Transverse colon (tissue), 4 donors: ENCODE measurements around the gene WASF2. TPM values are rescaled to one million over a fixed set of nuclear protein-coding genes. Genes with fewer than 3 reads are reported as not detected.

ENCODE experiments used
- DNase-seq: peaks from one replicate; pipeline ENCODE4 v3.0.0-alpha.2; 2019
- H3K27ac ChIP-seq, 4 donors: fragments of 200-600 bp; sonication (generic); 2 replicates each; pipeline ENCODE4 v1.5.1; 2016 to 2018; ENCODE audit warnings: inconsistent platforms in 4 of 4
- H3K27me3 ChIP-seq: fragments of 200-600 bp; sonication (generic); 2 replicates; pipeline ENCODE4 v1.5.1; 2017; ENCODE audit warnings: inconsistent platforms
- H3K36me3 ChIP-seq, 4 donors: fragments of 200-600 bp; sonication (generic); 2 replicates each; pipeline ENCODE4 v1.5.1; 2017 to 2019; ENCODE audit warnings: inconsistent platforms in 4 of 4
- H3K4me1 ChIP-seq, 4 donors: fragments of 200-600 bp; sonication (generic); 2 replicates each; pipeline ENCODE4 v1.5.1; 2017 to 2020; ENCODE audit warnings: inconsistent platforms in 4 of 4
- H3K4me3 ChIP-seq, 4 donors: fragments of 200-600 bp; sonication (generic); 1 replicate in 1 of 4; 2 replicates in 3 of 4; pipeline versions ENCODE4 v1.5.1 to v1.6.1; 2017 to 2019; ENCODE audit warnings: inconsistent platforms in 4 of 4
- H3K9me3 ChIP-seq, 2 donors: fragments of 200-600 bp; sonication (generic); 2 replicates each; pipeline ENCODE4 v1.5.1; 2017 to 2019; ENCODE audit warnings: inconsistent platforms in 2 of 2
- EP300 ChIP-seq: sonication (generic); formaldehyde crosslinking; IDR thresholded peaks from one replicate; pipeline ENCODE4 v1.6.1; 2017; ENCODE audit warnings: antibody characterized with exemption, low read depth
- POLR2A ChIP-seq: fragments of 450-650 bp; IDR thresholded peaks from one replicate; pipeline ENCODE4 v1.6.1; 2016; ENCODE audit warnings: antibody characterized with exemption, mild to moderate bottlenecking, moderate library complexity
- POLR2AphosphoS5 ChIP-seq, 3 donors: sonication (generic); formaldehyde crosslinking; IDR thresholded peaks; one replicate each; pipeline ENCODE4 v1.6.1; 2016; ENCODE audit warnings: antibody characterized with exemption in 3 of 3
- WGBS, 2 donors: methylation state at CpG; one replicate each; pipeline ENCODE4 v1.1.5; 2018; ENCODE audit warnings: low coverage in 1 of 2; 5-methylcytosine and 5-hydroxymethylcytosine counted together
- in situ Hi-C, 4 donors: fragments of 200-750 bp; cut with MboI; loops; one replicate each; pipeline versions ENCODE4 v1.15.0 to v1.15.1; 2017; ENCODE audit warnings: low sequenced_read_pairs in 3 of 4, low pct_ligation_motif_present in 1 of 4, low pct_unique_long_range_greater_than_20kb in 1 of 4
- intact Hi-C: fragments of 100-400 bp; cut with DNase I; formaldehyde crosslinking; loops from one replicate; pipeline ENCODE4 v1.15.1; 2023; ENCODE audit warnings: low total_unique reads
- total RNA-seq, 4 donors: library from RNA; depleted of rRNA; stranded (reverse); fragments of >200 nt; gene quantifications; one replicate each; pipeline ENCODE4 v1.1.0, GENCODE V29; 2016
- TF ChIP-seq, protein P1 (sequence below), 5 experiments: fragments of 200-600 bp in 3 of 5; fragments of 450-650 bp in 2 of 5; sonication (generic) in 3 of 5; IDR thresholded peaks; 1 replicate in 2 of 5; 2 replicates in 3 of 5; pipeline ENCODE4 v1.5.1; 2016 to 2017; ENCODE audit warnings: antibody characterized with exemption in 5 of 5, inconsistent platforms in 3 of 5, mild to moderate bottlenecking in 2 of 5, moderate library complexity in 1 of 5

Gene WASF2
- total RNA-seq, 4 donors from 2014 or later, result 34.6 to 114 (median 60.9) TPM

DNA sequence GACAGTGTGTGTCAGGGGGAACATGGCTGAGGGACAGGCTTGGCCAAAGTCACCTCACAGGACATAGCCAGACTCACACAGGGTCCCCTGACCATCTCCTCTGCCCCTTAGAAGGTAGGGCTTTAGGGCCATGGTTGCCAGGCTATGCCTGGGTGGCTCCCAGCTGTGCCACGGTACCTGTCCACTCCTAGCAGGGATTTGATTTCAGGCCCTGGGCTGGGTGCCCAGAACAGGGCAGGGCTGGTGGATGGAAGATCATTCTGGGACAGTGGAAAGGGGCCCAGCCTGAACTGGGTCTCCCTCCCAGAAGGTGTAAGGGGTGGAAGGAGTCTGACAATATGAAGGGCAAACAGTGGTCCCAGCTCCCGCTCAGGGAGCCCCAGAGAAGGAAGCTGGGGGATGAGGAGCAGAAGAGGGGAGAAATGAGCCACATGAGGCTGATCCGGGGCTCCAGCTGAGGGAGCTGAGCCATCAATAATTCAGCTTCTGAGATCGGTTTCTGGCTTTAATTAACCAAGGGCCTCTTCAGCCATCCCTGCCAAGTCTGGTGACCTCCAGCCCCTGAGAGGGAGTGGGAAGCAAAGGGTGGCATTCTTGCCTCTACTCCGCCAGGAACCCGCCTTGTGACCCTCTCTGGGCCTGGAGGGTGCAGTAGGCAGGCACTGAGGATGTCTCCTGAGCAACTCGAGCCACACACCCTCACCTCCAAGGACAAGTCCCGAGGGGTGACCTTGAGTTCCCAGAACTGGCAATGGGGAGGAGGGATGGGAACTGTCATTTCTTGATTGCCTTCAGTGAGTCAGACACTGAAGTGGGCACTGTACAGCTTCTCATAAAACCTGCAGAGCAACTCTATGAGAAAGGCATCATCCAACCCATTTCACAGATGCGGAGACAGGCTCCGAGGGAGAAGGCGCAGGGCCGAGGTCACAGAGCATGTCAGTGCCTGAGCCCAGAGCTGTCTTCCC is 108.9 kb downstream of the WASF2 start:
- Histone ChIP-seq H3K9me3 (no peaks in the 10 kb centered on the region), H3K36me3 (no peaks in the 10 kb centered on the region), H3K27me3 (no peaks in the 10 kb centered on the region), H3K4me1 (peaks cover 0 to 6% (median 2%) of the 10 kb centered on the region in 4 donors), H3K4me3 (no peak overlapping the region), H3K27ac (no peak overlapping the region)
- in situ Hi-C loops, result no loop called here
- DNase-seq, result no peak
- intact Hi-C loops, result no loop called here
- WGBS, 2 donors, result 65 to 100% methylated on average over 1 to 11 of the region's 12 CpGs
- TF ChIP-seq POLR2A (no peak), POLR2AphosphoS5 (IDR thresholded peaks at IDR 0.05) (no peak)
- TF ChIP-seq, protein P1, sequence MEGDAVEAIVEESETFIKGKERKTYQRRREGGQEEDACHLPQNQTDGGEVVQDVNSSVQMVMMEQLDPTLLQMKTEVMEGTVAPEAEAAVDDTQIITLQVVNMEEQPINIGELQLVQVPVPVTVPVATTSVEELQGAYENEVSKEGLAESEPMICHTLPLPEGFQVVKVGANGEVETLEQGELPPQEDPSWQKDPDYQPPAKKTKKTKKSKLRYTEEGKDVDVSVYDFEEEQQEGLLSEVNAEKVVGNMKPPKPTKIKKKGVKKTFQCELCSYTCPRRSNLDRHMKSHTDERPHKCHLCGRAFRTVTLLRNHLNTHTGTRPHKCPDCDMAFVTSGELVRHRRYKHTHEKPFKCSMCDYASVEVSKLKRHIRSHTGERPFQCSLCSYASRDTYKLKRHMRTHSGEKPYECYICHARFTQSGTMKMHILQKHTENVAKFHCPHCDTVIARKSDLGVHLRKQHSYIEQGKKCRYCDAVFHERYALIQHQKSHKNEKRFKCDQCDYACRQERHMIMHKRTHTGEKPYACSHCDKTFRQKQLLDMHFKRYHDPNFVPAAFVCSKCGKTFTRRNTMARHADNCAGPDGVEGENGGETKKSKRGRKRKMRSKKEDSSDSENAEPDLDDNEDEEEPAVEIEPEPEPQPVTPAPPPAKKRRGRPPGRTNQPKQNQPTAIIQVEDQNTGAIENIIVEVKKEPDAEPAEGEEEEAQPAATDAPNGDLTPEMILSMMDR (IDR thresholded peaks at IDR 0.05), result no peak

DNA sequence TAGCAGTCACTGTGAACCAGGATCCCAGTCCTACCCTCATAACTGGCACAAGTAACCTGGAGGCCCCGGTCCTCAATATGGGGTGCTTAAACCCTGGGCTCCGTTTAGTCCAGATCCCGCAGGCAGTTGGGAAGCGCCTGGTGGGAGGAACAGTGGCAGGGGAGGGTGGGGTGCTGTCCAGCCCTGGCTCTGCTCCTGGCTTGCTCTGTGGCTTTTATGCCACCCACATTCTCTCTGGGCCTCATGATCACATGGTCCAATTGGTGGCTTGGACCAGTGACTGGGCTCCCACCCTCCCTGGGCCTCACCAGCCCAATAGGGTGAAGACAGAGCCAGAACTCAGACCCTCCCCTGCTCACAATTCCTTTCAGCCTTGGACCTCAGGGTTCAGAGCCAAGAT is 109.7 kb downstream of the WASF2 start:
- intact Hi-C loops, result no loop called here
- TF ChIP-seq, protein P1 (IDR thresholded peaks at IDR 0.05), result no peak
- H3K27ac ChIP-seq, result no peak overlapping the region

DNA sequence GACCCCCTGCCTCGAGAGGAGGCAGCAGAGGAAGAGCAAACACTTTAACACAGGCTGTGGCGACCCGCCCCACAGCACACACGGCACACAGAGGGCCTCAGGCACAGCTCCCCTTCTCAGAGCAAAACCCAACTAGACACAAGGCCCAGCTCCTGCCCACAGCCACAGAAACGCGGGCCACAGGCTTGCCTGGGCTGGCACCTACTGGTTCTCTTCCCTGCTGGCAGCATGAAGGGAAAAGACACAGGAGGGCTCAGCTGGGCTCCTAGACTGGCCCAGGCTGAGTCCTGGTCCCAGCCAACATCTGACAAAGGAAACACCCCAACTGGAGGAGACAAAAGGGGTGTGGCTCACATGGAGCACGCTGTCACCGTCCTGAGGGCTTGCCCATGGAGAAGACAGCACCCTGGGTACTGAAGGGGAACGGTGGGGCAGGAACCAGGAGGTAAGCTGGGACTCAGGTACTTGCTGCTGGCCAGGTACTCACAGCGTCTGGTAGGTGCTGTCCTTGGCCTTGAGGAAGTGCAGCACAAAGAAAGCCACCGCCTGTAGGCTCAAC is 110.3 kb downstream of the WASF2 start:
- no peak for DNase-seq
- in situ Hi-C loops (no loop called here), intact Hi-C loops (no loop called here)
- H3K27ac ChIP-seq, result no peak overlapping the region
- no peaks in the 10 kb centered on the region for H3K36me3 ChIP-seq
- H3K27me3 ChIP-seq, result no peaks in the 10 kb centered on the region
- TF ChIP-seq, protein P1 (IDR thresholded peaks at IDR 0.05), result no peak
- TF ChIP-seq POLR2A (no peak), POLR2AphosphoS5 (IDR thresholded peaks at IDR 0.05) (no peak), EP300 (no peak)
- WGBS, 2 donors, result 78% methylated on average over 11 of the region's 11 CpGs; no CpG with 5 or more reads in 1 of the 2 donors
- no peaks in the 10 kb centered on the region for H3K9me3 ChIP-seq
- H3K4me1 ChIP-seq, result peaks cover 0 to 6% (median 2%) of the 10 kb centered on the region in 4 donors
- H3K4me3 ChIP-seq, result no peak overlapping the region

More for the DNA sequence above, 109.7 kb downstream of the WASF2 start:
- Histone ChIP-seq H3K4me1 (peaks cover 0 to 6% (median 2%) of the 10 kb centered on the region in 4 donors), H3K27me3 (no peaks in the 10 kb centered on the region), H3K36me3 (no peaks in the 10 kb centered on the region), H3K9me3 (no peaks in the 10 kb centered on the region), H3K4me3 (no peak overlapping the region)
- 100% methylated on average over 1 of the region's 4 CpGs; no CpG with 5 or more reads in 1 of the 2 donors for WGBS, 2 donors
- in situ Hi-C loops, result no loop called here
- no peak for DNase-seq

DNA sequence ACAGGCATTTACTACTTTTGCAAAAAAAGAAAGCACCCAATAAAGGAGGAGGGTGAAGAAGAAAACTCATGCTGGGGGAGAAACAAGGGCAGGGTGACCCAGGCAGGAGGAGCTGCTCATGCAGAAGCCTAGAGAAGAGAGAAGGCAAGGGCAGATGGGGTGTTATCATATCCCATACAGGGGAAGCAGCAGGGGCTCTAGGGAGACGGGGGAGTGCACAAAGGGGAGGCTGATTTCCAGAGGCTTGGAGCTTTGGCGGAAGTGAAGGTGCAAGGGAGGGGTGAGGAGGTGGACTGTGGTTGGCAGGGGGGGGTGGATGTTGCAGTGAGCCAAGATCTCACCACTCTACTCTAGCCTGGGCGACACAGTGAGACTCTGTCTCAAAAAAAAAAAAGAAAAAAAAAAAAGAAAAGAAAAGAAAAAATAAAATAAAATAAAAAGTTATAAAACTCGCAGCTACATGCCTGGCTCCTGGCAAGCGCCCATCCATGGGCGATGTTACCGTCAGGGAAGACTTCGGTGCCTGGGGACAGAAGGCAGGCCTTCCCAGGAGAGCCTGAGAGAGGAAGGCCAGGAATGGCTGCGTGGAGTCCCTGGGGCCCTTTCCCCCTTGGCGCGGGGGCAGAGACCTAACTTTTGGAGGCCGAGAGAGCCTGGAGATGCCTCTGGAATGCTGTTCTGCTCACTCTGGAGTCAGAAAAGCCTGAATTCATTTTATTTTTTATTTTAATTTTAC is 112.0 kb downstream of the WASF2 start:
- in situ Hi-C loops (no loop called here), intact Hi-C loops (no loop called here)
- no peaks in the 10 kb centered on the region for H3K36me3 ChIP-seq
- H3K4me3 ChIP-seq, result no peak overlapping the region
- H3K9me3 ChIP-seq, result no peaks in the 10 kb centered on the region
- H3K27ac ChIP-seq, result no peak overlapping the region
- 84 to 91% methylated on average over 6 to 12 of the region's 12 CpGs for WGBS, 2 donors
- peaks cover 0 to 3% (median 1%) of the 10 kb centered on the region in 4 donors for H3K4me1 ChIP-seq
- H3K27me3 ChIP-seq, result no peaks in the 10 kb centered on the region
- TF ChIP-seq, protein P1 (IDR thresholded peaks at IDR 0.05), result no peak
- TF ChIP-seq POLR2AphosphoS5 (IDR thresholded peaks at IDR 0.05) (no peak), POLR2A (no peak), EP300 (no peak)
- DNase-seq, result no peak
